ENCODE data around the gene SKIDA1.

GRCh38 chr10:21509341-21510240, 15.9 kb downstream of the SKIDA1 start:
- TF ChIP-seq POLR2A (IDR thresholded peaks at IDR 0.05) = no peak
- TF ChIP-seq, protein P1, sequence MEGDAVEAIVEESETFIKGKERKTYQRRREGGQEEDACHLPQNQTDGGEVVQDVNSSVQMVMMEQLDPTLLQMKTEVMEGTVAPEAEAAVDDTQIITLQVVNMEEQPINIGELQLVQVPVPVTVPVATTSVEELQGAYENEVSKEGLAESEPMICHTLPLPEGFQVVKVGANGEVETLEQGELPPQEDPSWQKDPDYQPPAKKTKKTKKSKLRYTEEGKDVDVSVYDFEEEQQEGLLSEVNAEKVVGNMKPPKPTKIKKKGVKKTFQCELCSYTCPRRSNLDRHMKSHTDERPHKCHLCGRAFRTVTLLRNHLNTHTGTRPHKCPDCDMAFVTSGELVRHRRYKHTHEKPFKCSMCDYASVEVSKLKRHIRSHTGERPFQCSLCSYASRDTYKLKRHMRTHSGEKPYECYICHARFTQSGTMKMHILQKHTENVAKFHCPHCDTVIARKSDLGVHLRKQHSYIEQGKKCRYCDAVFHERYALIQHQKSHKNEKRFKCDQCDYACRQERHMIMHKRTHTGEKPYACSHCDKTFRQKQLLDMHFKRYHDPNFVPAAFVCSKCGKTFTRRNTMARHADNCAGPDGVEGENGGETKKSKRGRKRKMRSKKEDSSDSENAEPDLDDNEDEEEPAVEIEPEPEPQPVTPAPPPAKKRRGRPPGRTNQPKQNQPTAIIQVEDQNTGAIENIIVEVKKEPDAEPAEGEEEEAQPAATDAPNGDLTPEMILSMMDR (IDR thresholded peaks at IDR 0.05) = no peak

Measured in body of pancreas (tissue), 4 donors.